HepG2 (cell line): ENCODE measurements around the gene ZNF48. TPM values are rescaled to one million over a fixed set of nuclear protein-coding genes. Genes with fewer than 3 reads are reported as not detected.

Experiments
- ATM ChIP-seq: fragments of 450-650 bp; IDR thresholded peaks from 2 replicates; pipeline ENCODE4 v1.7.1; 2017; ENCODE audit warnings: mild to moderate bottlenecking, borderline replicate concordance
- BORCS8-MEF2B ChIP-seq: sonication (generic); formaldehyde crosslinking; IDR thresholded peaks from 2 replicates; pipeline ENCODE4 v1.8.0; 2022; ENCODE audit warnings: mild to moderate bottlenecking, missing genetic modification reagents
- FLYWCH1 ChIP-seq: sonication (generic); formaldehyde crosslinking; IDR thresholded peaks from 2 replicates; pipeline ENCODE4 v1.8.1; 2023; ENCODE audit warnings: mild to moderate bottlenecking, missing genetic modification reagents
- NFE2L1 ChIP-seq: sonication (generic); formaldehyde crosslinking; IDR thresholded peaks from 2 replicates; pipeline ENCODE4 v1.4.0; 2020; ENCODE audit warnings: missing genetic modification reagents, mild to moderate bottlenecking, borderline replicate concordance
- NR1H2 ChIP-seq: sonication (generic); formaldehyde crosslinking; IDR thresholded peaks from 2 replicates; pipeline ENCODE4 v1.8.1; 2022; ENCODE audit warnings: low read depth, missing genetic modification reagents, borderline replicate concordance
- RARA ChIP-seq: IDR thresholded peaks from 2 replicates; pipeline ENCODE4 v1.6.1; 2016; ENCODE audit warnings: missing genetic modification reagents, missing compliant biosample characterization
- SP4 ChIP-seq: sonication (generic); formaldehyde crosslinking; IDR thresholded peaks from 2 replicates; pipeline ENCODE4 v1.8.1; 2023; ENCODE audit warnings: mild to moderate bottlenecking, missing genetic modification reagents
- ZFX ChIP-seq: sonication (generic); formaldehyde crosslinking; IDR thresholded peaks from 2 replicates; pipeline ENCODE4 v1.4.0; 2020; ENCODE audit warnings: mild to moderate bottlenecking, low read depth, missing genetic modification reagents, moderate library complexity
- ZNF142 ChIP-seq: sonication (generic); formaldehyde crosslinking; IDR thresholded peaks from 2 replicates; pipeline ENCODE4 v1.4.0; 2020; ENCODE audit warnings: missing genetic modification reagents
- ZNF776 ChIP-seq: sonication (generic); formaldehyde crosslinking; IDR thresholded peaks from 2 replicates; pipeline ENCODE4 v1.4.0; 2020; ENCODE audit warnings: mild to moderate bottlenecking, missing genetic modification reagents
- polyA plus RNA-seq, 8 experiments: library from polyadenylated mRNA; depleted of rRNA in 3 of 8; stranded (reverse) in 7 of 8; unstranded in 1 of 8; fragments of >200 nt; fragmentation: Illumina TruSeq in 4 of 8; extraction: Trizol in 4 of 8; gene quantifications; 2 replicates each; pipeline versions ENCODE4 v1.2.1 to v1.2.3, GENCODE V29; 2011 to 2016; ENCODE audit warnings: low read depth in 4 of 8, missing spikeins in 1 of 8, mixed read lengths in 1 of 8; ENCODE audit not compliant: insufficient read depth in 1 of 8
- total RNA-seq, 5 experiments: library from RNA; depleted of rRNA; stranded (reverse); fragments of >200 nt; fragmentation: Illumina TruSeq; extraction: Trizol; gene quantifications; 2 replicates each; pipeline ENCODE4 v1.2.3, GENCODE V29; 2016; ENCODE audit warnings: low read depth in 1 of 5
- TF ChIP-seq, protein P1 (sequence below): IDR thresholded peaks from 2 replicates; pipeline ENCODE4 v1.6.1; 2016; ENCODE audit warnings: mild to moderate bottlenecking, missing biosample characterization, missing genetic modification reagents
- TF ChIP-seq, protein P2 (sequence below): fragments of 450-650 bp; IDR thresholded peaks from 2 replicates; pipeline ENCODE4 v1.6.1; 2017
- TF ChIP-seq, protein P3 (sequence below): IDR thresholded peaks from 2 replicates; pipeline ENCODE4 v1.6.1; 2016; ENCODE audit warnings: mild to moderate bottlenecking
- TF ChIP-seq, protein P4 (sequence below): sonication (generic); formaldehyde crosslinking; IDR thresholded peaks from 2 replicates; pipeline ENCODE4 v1.4.0; 2020; ENCODE audit warnings: mild to moderate bottlenecking, missing genetic modification reagents, borderline replicate concordance

Gene ZNF48
- total and polyA plus RNA-seq, 2 of the 13 experiments (the other 11 are each of a cell fraction or from before 2014, with no cell fraction given) = 9.9 to 12.3 TPM

DNA sequence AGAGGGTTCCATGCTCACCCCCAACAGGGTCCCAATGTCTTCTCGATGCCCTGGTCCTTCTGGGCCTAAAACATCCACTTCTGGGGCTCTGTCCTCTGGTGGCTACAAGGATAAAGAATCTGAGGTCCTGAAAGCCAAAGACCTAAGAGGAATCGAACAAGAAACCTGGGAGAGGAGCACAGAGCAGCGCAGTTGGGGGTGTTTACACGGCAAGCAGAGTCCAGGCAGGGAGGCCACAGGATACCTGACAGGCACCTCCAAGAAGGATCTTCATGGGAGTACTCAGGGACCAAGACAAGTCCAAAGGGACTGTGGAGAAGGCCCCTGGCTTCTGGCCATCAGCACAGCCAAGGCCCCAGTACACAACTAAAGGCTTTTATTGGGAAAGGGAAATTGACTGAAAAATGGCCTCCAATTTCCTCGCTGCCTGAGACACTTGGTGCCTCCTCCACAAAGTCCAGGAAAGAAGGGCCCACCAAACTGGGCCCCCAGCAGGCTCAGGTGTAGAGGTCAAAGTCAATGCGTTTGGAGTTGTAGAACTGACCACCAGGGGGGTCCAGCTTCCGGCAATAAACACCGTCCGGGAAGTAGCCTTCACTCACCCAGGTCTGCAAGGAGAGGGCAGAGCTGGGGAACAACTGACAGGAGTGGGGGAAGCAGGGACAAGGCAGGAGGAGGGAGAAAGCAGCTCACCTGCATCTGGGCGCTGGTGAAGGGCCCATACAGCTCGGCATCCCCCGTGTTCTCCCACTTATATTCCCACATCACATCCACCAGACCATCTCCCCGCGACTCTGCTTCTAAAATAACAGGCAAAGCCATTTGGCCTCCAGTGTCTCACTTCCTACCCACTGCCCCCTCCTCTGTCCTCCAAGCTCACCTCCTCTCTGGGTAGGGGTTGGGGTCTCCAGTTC lies 42.5 kb upstream of the ZNF48 start (continued):
- TF ChIP-seq, protein P1, sequence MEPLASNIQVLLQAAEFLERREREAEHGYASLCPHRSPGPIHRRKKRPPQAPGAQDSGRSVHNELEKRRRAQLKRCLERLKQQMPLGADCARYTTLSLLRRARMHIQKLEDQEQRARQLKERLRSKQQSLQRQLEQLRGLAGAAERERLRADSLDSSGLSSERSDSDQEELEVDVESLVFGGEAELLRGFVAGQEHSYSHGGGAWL (CRISPR knock-in tag) = 0 out of 2 replicates have a peak, but pooled peaks have one; percentile 31
- TF ChIP-seq ZNF776 (CRISPR knock-in tag) (no peak), ZNF142 (CRISPR knock-in tag) (0 out of 2 replicates have a peak, but pooled peaks have one; percentile 58), ZFX (peak; percentile 33; the same call in 1 of the 2 replicates), NFE2L1 (CRISPR knock-in tag) (no peak), NR1H2 (no peak), ATM (no peak), BORCS8-MEF2B (CRISPR knock-in tag) (no peak; the same call in 1 of the 2 replicates), FLYWCH1 (CRISPR knock-in tag) (no peak), SP4 (CRISPR knock-in tag) (0 out of 2 replicates have a peak, but pooled peaks have one; percentile 48), RARA (CRISPR knock-in tag) (peak; percentile 31; the same call in 1 of the 2 replicates)
- TF ChIP-seq, protein P2, sequence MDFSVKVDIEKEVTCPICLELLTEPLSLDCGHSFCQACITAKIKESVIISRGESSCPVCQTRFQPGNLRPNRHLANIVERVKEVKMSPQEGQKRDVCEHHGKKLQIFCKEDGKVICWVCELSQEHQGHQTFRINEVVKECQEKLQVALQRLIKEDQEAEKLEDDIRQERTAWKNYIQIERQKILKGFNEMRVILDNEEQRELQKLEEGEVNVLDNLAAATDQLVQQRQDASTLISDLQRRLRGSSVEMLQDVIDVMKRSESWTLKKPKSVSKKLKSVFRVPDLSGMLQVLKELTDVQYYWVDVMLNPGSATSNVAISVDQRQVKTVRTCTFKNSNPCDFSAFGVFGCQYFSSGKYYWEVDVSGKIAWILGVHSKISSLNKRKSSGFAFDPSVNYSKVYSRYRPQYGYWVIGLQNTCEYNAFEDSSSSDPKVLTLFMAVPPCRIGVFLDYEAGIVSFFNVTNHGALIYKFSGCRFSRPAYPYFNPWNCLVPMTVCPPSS = no peak
- TF ChIP-seq, protein P3, sequence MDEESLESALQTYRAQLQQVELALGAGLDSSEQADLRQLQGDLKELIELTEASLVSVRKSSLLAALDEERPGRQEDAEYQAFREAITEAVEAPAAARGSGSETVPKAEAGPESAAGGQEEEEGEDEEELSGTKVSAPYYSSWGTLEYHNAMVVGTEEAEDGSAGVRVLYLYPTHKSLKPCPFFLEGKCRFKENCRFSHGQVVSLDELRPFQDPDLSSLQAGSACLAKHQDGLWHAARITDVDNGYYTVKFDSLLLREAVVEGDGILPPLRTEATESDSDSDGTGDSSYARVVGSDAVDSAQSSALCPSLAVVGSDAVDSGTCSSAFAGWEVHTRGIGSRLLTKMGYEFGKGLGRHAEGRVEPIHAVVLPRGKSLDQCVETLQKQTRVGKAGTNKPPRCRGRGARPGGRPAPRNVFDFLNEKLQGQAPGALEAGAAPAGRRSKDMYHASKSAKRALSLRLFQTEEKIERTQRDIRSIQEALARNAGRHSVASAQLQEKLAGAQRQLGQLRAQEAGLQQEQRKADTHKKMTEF (CRISPR knock-in tag) = no peak
- TF ChIP-seq, protein P4, sequence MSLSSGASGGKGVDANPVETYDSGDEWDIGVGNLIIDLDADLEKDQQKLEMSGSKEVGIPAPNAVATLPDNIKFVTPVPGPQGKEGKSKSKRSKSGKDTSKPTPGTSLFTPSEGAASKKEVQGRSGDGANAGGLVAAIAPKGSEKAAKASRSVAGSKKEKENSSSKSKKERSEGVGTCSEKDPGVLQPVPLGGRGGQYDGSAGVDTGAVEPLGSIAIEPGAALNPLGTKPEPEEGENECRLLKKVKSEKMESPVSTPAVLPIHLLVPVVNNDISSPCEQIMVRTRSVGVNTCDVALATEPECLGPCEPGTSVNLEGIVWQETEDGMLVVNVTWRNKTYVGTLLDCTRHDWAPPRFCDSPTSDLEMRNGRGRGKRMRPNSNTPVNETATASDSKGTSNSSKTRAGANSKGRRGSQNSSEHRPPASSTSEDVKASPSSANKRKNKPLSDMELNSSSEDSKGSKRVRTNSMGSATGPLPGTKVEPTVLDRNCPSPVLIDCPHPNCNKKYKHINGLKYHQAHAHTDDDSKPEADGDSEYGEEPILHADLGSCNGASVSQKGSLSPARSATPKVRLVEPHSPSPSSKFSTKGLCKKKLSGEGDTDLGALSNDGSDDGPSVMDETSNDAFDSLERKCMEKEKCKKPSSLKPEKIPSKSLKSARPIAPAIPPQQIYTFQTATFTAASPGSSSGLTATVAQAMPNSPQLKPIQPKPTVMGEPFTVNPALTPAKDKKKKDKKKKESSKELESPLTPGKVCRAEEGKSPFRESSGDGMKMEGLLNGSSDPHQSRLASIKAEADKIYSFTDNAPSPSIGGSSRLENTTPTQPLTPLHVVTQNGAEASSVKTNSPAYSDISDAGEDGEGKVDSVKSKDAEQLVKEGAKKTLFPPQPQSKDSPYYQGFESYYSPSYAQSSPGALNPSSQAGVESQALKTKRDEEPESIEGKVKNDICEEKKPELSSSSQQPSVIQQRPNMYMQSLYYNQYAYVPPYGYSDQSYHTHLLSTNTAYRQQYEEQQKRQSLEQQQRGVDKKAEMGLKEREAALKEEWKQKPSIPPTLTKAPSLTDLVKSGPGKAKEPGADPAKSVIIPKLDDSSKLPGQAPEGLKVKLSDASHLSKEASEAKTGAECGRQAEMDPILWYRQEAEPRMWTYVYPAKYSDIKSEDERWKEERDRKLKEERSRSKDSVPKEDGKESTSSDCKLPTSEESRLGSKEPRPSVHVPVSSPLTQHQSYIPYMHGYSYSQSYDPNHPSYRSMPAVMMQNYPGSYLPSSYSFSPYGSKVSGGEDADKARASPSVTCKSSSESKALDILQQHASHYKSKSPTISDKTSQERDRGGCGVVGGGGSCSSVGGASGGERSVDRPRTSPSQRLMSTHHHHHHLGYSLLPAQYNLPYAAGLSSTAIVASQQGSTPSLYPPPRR (CRISPR knock-in tag) = no peak
